Right atrium auricular region (tissue), 2 donors: ENCODE measurements around the gene TRPV3. TPM values are rescaled to one million over a fixed set of nuclear protein-coding genes. Genes with fewer than 3 reads are reported as not detected.
A peak's percentile ranks its signal among the peaks of the same experiment; 100 is the strongest.

Source experiments
- DNase-seq: peaks from one replicate; pipeline ENCODE4 v3.0.0-alpha.2; 2019; ENCODE audit warnings: low spot score
- H3K27ac ChIP-seq, 2 donors: fragments of 200-600 bp; sonication (generic); 1 replicate in 1 of 2; 2 replicates in 1 of 2; pipeline ENCODE4 v1.5.1; 2016 to 2019
- H3K27me3 ChIP-seq, 2 donors: fragments of 200-600 bp; sonication (generic); one replicate each; pipeline versions ENCODE4 v1.5.1 to v1.6.0; 2017 to 2019
- H3K36me3 ChIP-seq: fragments of 200-600 bp; sonication (generic); one replicate; pipeline ENCODE4 v1.5.1; 2016
- H3K4me1 ChIP-seq, 2 donors: fragments of 200-600 bp; sonication (generic); one replicate each; pipeline versions ENCODE4 v1.5.1 to v1.6.0; 2017 to 2019
- H3K4me3 ChIP-seq, 2 donors: fragments of 200-600 bp; sonication (generic); 1 replicate in 1 of 2; 2 replicates in 1 of 2; pipeline ENCODE4 v1.5.1; 2017 to 2019; ENCODE audit warnings: mild to moderate bottlenecking in 1 of 2, moderate library complexity in 1 of 2
- H3K9me3 ChIP-seq, 2 donors: fragments of 200-600 bp; sonication (generic); one replicate each; pipeline ENCODE4 v1.5.1; 2019
- CTCF ChIP-seq, 2 donors: fragments of 200-600 bp; sonication (generic); IDR thresholded peaks; one replicate each; pipeline ENCODE4 v1.5.1; 2019; ENCODE audit warnings: antibody characterized with exemption in 2 of 2
- total RNA-seq, 2 donors: library from RNA; depleted of rRNA; stranded (reverse); fragments of >200 nt; gene quantifications; one replicate each; pipeline ENCODE4 v1.1.0, GENCODE V29; 2016

The TRPV3 gene
- total RNA-seq, 2 donors from 2014 or later, result 0.51 to 2.8 TPM

- TF ChIP-seq CTCF (IDR thresholded peaks at IDR 0.05), result no peak
- Histone ChIP-seq H3K4me3 (no peak overlapping the region), H3K27ac (no peak overlapping the region), H3K36me3 (no peaks in the 10 kb centered on the region), H3K4me1 (peaks cover 0 to 6% of the 10 kb centered on the region in 2 donors), H3K27me3 (no peaks in the 10 kb centered on the region), H3K9me3 (no peaks in the 10 kb centered on the region)
- DNase-seq, result no peak
These were observed 40.5 kb upstream of the TRPV3 start for GRCh38 chr17:3598078-3598477.

DNA sequence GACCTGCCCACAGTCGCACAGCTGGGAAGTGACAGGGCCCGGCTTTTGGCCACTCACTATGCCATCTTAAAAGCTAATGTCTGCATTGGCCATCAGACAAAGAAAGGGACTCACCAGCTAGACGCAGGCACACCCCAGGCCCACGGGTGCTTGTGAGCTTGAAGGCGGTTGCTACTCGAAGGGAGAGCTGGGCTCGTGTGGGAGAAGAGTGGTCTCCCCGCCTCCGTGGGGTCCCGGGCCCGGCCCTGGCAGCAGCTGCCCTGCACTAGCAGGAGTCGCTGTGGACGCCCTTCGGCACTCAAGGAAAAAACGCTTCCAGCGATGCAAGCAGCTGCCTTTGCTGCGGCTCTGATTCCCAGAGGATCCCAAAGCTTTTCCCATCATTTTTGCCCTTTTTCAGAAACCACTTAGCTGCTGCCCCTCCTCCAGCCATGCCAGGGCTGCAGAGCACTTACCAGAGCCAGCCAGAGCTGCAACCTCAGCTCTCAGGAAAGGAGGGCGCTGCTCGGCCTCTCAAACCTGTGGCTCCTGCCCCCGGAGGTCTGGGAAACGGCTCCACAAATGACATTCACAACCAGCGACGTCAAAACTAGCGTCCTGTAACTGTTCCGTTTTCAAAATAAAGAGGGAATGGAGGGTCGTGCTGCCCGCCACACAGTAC lies 39.3 kb upstream of the TRPV3 start:
- no peak overlapping the region for H3K27ac ChIP-seq
- H3K4me3 ChIP-seq, result no peak overlapping the region
- DNase-seq, result no peak
- TF ChIP-seq CTCF (IDR thresholded peaks at IDR 0.05), result no peak
- no peaks in the 10 kb centered on the region for H3K9me3 ChIP-seq
- H3K36me3 ChIP-seq, result peaks cover 4% of the 10 kb centered on the region
- H3K27me3 ChIP-seq, result no peaks in the 10 kb centered on the region
- H3K4me1 ChIP-seq, result peaks cover 0 to 6% of the 10 kb centered on the region in 2 donors

GRCh38 chr17:3594976-3595375 lies 37.4 kb upstream of the TRPV3 start:
- Histone ChIP-seq H3K9me3 (no peaks in the 10 kb centered on the region), H3K27me3 (no peaks in the 10 kb centered on the region), H3K36me3 (peaks cover 24% of the 10 kb centered on the region), H3K4me1 (peaks cover 0 to 6% of the 10 kb centered on the region in 2 donors), H3K4me3 (no peak overlapping the region), H3K27ac (no peak overlapping the region)
- no peak for TF ChIP-seq CTCF (IDR thresholded peaks at IDR 0.05)
- DNase-seq, result no peak

- Histone ChIP-seq H3K4me3 (no peak overlapping the region), H3K27ac (no peak overlapping the region), H3K36me3 (peaks cover 31% of the 10 kb centered on the region), H3K9me3 (no peaks in the 10 kb centered on the region), H3K27me3 (no peaks in the 10 kb centered on the region), H3K4me1 (peaks cover 0 to 6% of the 10 kb centered on the region in 2 donors)
- TF ChIP-seq CTCF (IDR thresholded peaks at IDR 0.05), result no peak
- peak; percentile 61 for DNase-seq
These were observed 36.6 kb upstream of the TRPV3 start for GRCh38 chr17:3594051-3594800.

DNA sequence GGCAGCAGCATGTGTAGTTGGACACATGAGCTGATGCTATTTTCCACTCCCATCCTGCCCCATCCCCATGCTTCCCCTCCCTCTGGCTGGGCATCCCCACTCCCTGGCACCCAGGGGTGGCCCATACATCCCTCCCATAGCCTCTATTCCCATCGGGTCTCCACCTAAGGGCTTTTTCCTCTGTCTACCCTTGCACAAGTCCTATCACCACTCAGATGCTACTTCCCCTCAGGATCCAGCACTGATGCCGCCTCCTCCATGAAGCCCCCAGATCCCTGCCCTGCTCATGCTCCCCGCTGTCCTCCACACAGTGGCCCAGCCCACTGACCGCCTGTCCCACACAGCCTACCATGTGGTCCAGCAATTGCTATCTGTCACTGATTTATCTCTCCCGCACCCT lies 35.8 kb upstream of the TRPV3 start:
- Histone ChIP-seq H3K4me3 (no peak overlapping the region), H3K9me3 (no peaks in the 10 kb centered on the region), H3K27ac (no peak overlapping the region), H3K36me3 (peaks cover 37% of the 10 kb centered on the region), H3K27me3 (no peaks in the 10 kb centered on the region), H3K4me1 (peaks cover 0 to 6% of the 10 kb centered on the region in 2 donors)
- no peak for TF ChIP-seq CTCF (IDR thresholded peaks at IDR 0.05)
- no peak for DNase-seq
